Smooth muscle cell (in vitro differentiated cells): Measurements from ENCODE around the gene ZNF479. TPM values are rescaled to one million over a fixed set of nuclear protein-coding genes. Genes with fewer than 3 reads are reported as not detected.
"Not testable (repeated sequence)": the region's sequence is repeated elsewhere in the genome, so short reads cannot be mapped to it uniquely, and the experiment has no call there.

ENCODE experiments used
- DNase-seq: peaks from one replicate; lab custom pipeline; 2025; ENCODE audit not compliant: unreplicated experiment; lab: John Stamatoyannopoulos, UW
- H2AFZ ChIP-seq: fragments of 200-600 bp; sonication (generic); 2 replicates; pipeline ENCODE4 v1.6.0; 2016; ENCODE audit warnings: antibody characterized with exemption, low read depth, mild to moderate bottlenecking
- H3F3A ChIP-seq: fragments of 200-600 bp; sonication (generic); 2 replicates; pipeline ENCODE4 v1.6.0; 2017; ENCODE audit warnings: antibody characterized with exemption, low read depth
- H3K27ac ChIP-seq: fragments of 200-600 bp; sonication (generic); 2 replicates; pipeline ENCODE4 v1.5.1; 2016; ENCODE audit warnings: low read depth, mild to moderate bottlenecking
- H3K27me3 ChIP-seq: fragments of 200-600 bp; sonication (generic); 2 replicates; pipeline ENCODE4 v1.6.1; 2016; ENCODE audit warnings: low read depth, mild to moderate bottlenecking
- H3K36me3 ChIP-seq: fragments of 200-600 bp; sonication (generic); 2 replicates; pipeline ENCODE4 v1.5.1; 2016; ENCODE audit warnings: low read depth
- H3K4me1 ChIP-seq: fragments of 200-600 bp; sonication (generic); 2 replicates; pipeline ENCODE4 v1.5.1; 2016; ENCODE audit warnings: low read depth
- H3K4me2 ChIP-seq: fragments of 200-600 bp; sonication (generic); 2 replicates; pipeline ENCODE4 v1.6.0; 2016; ENCODE audit warnings: mild to moderate bottlenecking
- H3K4me3 ChIP-seq: fragments of 200-600 bp; sonication (generic); 2 replicates; pipeline ENCODE4 v1.5.1; 2016; ENCODE audit warnings: mild to moderate bottlenecking
- H3K79me2 ChIP-seq: fragments of 200-600 bp; sonication (generic); 2 replicates; pipeline ENCODE4 v1.6.0; 2016; ENCODE audit warnings: low read depth, mild to moderate bottlenecking
- H3K9ac ChIP-seq: fragments of 200-600 bp; sonication (generic); 2 replicates; pipeline ENCODE4 v1.6.0; 2016; ENCODE audit warnings: low read depth
- H3K9me3 ChIP-seq: fragments of 200-600 bp; sonication (generic); replicated peaks from 2 replicates; pipeline ENCODE4 v1.5.1; 2016; ENCODE audit warnings: low read depth
- H4K20me1 ChIP-seq: fragments of 200-600 bp; sonication (generic); 2 replicates; pipeline ENCODE4 v1.6.0; 2016; ENCODE audit warnings: low read depth
- WGBS: methylation state at CpG from one replicate; pipeline ENCODE4 v1.1.7; 2016; ENCODE audit warnings: low lambda C conversion rate; 5-methylcytosine and 5-hydroxymethylcytosine counted together
- polyA plus RNA-seq: library from polyadenylated mRNA; unstranded; fragments of >200 nt; fragmentation: Nextera tagmentation; extraction: Ambion mirVana; gene quantifications from 2 replicates; pipeline ENCODE4 v1.2.1, GENCODE V29; 2016
- total RNA-seq: library from RNA; depleted of rRNA; stranded (reverse); fragments of >200 nt; gene quantifications from 2 replicates; pipeline ENCODE4 v1.2.3, GENCODE V29; 2014
- TF ChIP-seq, protein P1 (sequence below): fragments of 200-600 bp; sonication (generic); IDR thresholded peaks from 2 replicates; pipeline ENCODE4 v1.5.1; 2017; ENCODE audit warnings: borderline replicate concordance, mild to moderate bottlenecking, antibody characterized with exemption; ENCODE audit not compliant: insufficient read depth, poor library complexity, severe bottlenecking

ZNF479 gene
- total RNA-seq (not detected in 2 replicates), polyA plus RNA-seq (not detected in 2 replicates)

- not testable (repeated sequence) for H3K27ac ChIP-seq, H3K36me3 ChIP-seq, H3K27me3 ChIP-seq, DNase-seq, H3F3A ChIP-seq, H3K9me3 ChIP-seq, H4K20me1 ChIP-seq, H3K9ac ChIP-seq, H3K4me1 ChIP-seq, H3K4me3 ChIP-seq, H2AFZ ChIP-seq, H3K79me2 ChIP-seq, H3K4me2 ChIP-seq
- 90% methylated on average over 6 of the region's 6 CpGs for WGBS
Observed at GRCh38 chr7:57132336-57132735, at the start of gene ZNF479. TSS of gene ZNF479 (minus strand) at chr7:57132436. CDS start at chr7:57132324, 112 bp downstream.

- H3K4me2 ChIP-seq: no peak overlapping the region
- H3K9me3 ChIP-seq: no peaks in the 10 kb centered on the region
- TF ChIP-seq, protein P1, sequence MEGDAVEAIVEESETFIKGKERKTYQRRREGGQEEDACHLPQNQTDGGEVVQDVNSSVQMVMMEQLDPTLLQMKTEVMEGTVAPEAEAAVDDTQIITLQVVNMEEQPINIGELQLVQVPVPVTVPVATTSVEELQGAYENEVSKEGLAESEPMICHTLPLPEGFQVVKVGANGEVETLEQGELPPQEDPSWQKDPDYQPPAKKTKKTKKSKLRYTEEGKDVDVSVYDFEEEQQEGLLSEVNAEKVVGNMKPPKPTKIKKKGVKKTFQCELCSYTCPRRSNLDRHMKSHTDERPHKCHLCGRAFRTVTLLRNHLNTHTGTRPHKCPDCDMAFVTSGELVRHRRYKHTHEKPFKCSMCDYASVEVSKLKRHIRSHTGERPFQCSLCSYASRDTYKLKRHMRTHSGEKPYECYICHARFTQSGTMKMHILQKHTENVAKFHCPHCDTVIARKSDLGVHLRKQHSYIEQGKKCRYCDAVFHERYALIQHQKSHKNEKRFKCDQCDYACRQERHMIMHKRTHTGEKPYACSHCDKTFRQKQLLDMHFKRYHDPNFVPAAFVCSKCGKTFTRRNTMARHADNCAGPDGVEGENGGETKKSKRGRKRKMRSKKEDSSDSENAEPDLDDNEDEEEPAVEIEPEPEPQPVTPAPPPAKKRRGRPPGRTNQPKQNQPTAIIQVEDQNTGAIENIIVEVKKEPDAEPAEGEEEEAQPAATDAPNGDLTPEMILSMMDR: no peak
- H3K27ac ChIP-seq: no peak overlapping the region
- no peaks in the 10 kb centered on the region for H3K36me3 ChIP-seq
- H3K9ac ChIP-seq: no peak overlapping the region
- no peaks in the 10 kb centered on the region for H3K79me2 ChIP-seq
- H4K20me1 ChIP-seq: no peaks in the 10 kb centered on the region
- no peaks in the 10 kb centered on the region for H3K27me3 ChIP-seq
- H3K4me1 ChIP-seq: no peaks in the 10 kb centered on the region
- WGBS: 66% methylated on average over 4 of the region's 4 CpGs
- DNase-seq: no peak
- H3K4me3 ChIP-seq: no peak overlapping the region
- no peaks in the 10 kb centered on the region for H3F3A ChIP-seq
- no peak overlapping the region for H2AFZ ChIP-seq
Observed at GRCh38 chr7:57182031-57182430, 49.8 kb upstream of the ZNF479 start.

DNA sequence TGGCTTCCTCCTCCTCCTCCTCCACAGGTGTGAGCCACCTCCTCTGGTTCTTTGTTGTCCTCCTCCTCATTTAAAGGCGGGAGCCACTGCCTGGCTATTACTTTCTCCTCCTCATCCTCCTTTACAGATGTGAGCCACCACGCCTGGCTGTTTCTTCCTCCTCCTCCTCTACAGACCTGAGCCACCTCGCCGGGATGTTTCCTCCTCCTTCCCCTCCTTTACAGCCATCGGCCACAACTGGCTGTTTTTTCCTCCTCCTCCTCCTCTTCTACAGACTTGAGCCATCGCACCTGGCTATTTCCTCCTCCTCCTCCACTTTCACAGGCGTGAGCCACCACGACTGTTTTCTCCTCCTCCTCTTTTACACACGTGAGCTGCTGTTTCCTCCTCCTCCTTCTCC, 49.0 kb upstream of the ZNF479 start:
- no peak overlapping the region for H3K4me3 ChIP-seq
- H3K27ac ChIP-seq: no peak overlapping the region
- TF ChIP-seq, protein P1: no peak
- H3K79me2 ChIP-seq: no peaks in the 10 kb centered on the region
- WGBS: 66% methylated on average over 9 of the region's 9 CpGs
- H3K9me3 ChIP-seq: no peaks in the 10 kb centered on the region
- H3F3A ChIP-seq: no peaks in the 10 kb centered on the region
- no peaks in the 10 kb centered on the region for H3K27me3 ChIP-seq
- H3K9ac ChIP-seq: no peak overlapping the region
- no peak overlapping the region for H2AFZ ChIP-seq
- no peaks in the 10 kb centered on the region for H4K20me1 ChIP-seq
- no peak overlapping the region for H3K4me2 ChIP-seq
- no peaks in the 10 kb centered on the region for H3K36me3 ChIP-seq
- no peak for DNase-seq
- no peaks in the 10 kb centered on the region for H3K4me1 ChIP-seq

GRCh38 chr7:57179776-57180415, 47.7 kb upstream of the ZNF479 start:
- Histone ChIP-seq H3F3A (no peaks in the 10 kb centered on the region), H3K4me3 (no peak overlapping the region), H3K79me2 (no peaks in the 10 kb centered on the region), H3K27ac (no peak overlapping the region), H3K4me2 (no peak overlapping the region), H2AFZ (no peak overlapping the region), H3K36me3 (no peaks in the 10 kb centered on the region), H4K20me1 (no peaks in the 10 kb centered on the region), H3K4me1 (no peaks in the 10 kb centered on the region), H3K9me3 (peaks cover 3% of the 10 kb centered on the region), H3K27me3 (no peaks in the 10 kb centered on the region), H3K9ac (no peak overlapping the region)
- WGBS: 89% methylated on average over 30 of the region's 30 CpGs
- TF ChIP-seq, protein P1: no peak
- DNase-seq: no peak
